ENCODE measurements around the gene ELL. TPM values are rescaled to one million over a fixed set of nuclear protein-coding genes. Genes with fewer than 3 reads are reported as not detected.

Gene ELL
- total RNA-seq, 2 experiments from 2014 or later = 46.2 to 46.8 TPM

GRCh38 chr19:18439025-18439909 is 82.6 kb downstream of the ELL start:
- no peak for TF ChIP-seq CTCF (IDR thresholded peaks at IDR 0.05)
- CTCF ChIA-PET = interaction anchor here (1.1 to 3.1 kb wide), 3 partner anchors 12 to 51 kb away, joined by 3 to 10 read pairs (median 8); partner anchors contain the start of gene SSBP4
- peaks cover 0 to 8% of the 10 kb centered on the region in 2 experiments for H3K9me3 ChIP-seq (ENCODE audit: control insufficient read depth in 1 of 2, insufficient read depth in 1 of 2, low read length in 2 of 2)
- peak overlapping the region; percentile 71 for H3K4me3 Mint-ChIP-seq
- no peaks in the 10 kb centered on the region for H3K27me3 ChIP-seq (ENCODE audit: control insufficient read depth in 1 of 2, insufficient read depth in 2 of 2, low read length in 2 of 2)
- no peak overlapping the region for H3K4me3 ChIP-seq (ENCODE audit: low read length)
- intact Hi-C loops (cut with DNase I, micrococcal nuclease) = no loop called here
- no peaks in the 10 kb centered on the region for H3K9me3 Mint-ChIP-seq
- H3K4me1 Mint-ChIP-seq (ENCODE audit: low read depth) = peaks cover 38% of the 10 kb centered on the region
- DNase-seq = peak in 1 of 14 experiments; percentile 47
- peaks cover 17% of the 10 kb centered on the region for H3K36me3 Mint-ChIP-seq (ENCODE audit: low read depth)
- no peaks in the 10 kb centered on the region for H3K27me3 Mint-ChIP-seq
- no peak for ATAC-seq (ENCODE audit: poor library complexity)
- POLR2A ChIA-PET = interaction anchor here (2.1 kb wide), 1 partner anchor 20 kb away, joined by 10 read pairs; the partner anchor contains the start of gene SSBP4
- peaks cover 48% of the 10 kb centered on the region for H3K4me1 ChIP-seq (ENCODE audit: insufficient read depth, low read length)
- peak overlapping the region; percentile 81 for H3K27ac Mint-ChIP-seq
- peaks cover 13% of the 10 kb centered on the region for H3K36me3 ChIP-seq (ENCODE audit: insufficient read depth, low read length)
- no peak overlapping the region for H3K27ac ChIP-seq (ENCODE audit: low read depth in 1 of 2, low read length in 2 of 2)

GRCh38 chr19:18438331-18439024 is 83.4 kb downstream of the ELL start:
- Histone ChIP-seq H3K9me3 (ENCODE audit: control insufficient read depth in 1 of 2, insufficient read depth in 1 of 2, low read length in 2 of 2) (peaks cover 0 to 8% of the 10 kb centered on the region in 2 experiments), H3K27me3 (ENCODE audit: control insufficient read depth in 1 of 2, insufficient read depth in 2 of 2, low read length in 2 of 2) (no peaks in the 10 kb centered on the region), H3K27ac (ENCODE audit: low read depth in 1 of 2, low read length in 2 of 2) (no peak overlapping the region), H3K4me3 (ENCODE audit: low read length) (peak overlapping the region; percentile 68), H3K36me3 (ENCODE audit: insufficient read depth, low read length) (peaks cover 6% of the 10 kb centered on the region), H3K4me1 (ENCODE audit: insufficient read depth, low read length) (peaks cover 52% of the 10 kb centered on the region)
- Mint-ChIP-seq H3K4me1 (ENCODE audit: low read depth) (peaks cover 41% of the 10 kb centered on the region), H3K27ac (no peak overlapping the region), H3K4me3 (peak overlapping the region; percentile 71), H3K36me3 (ENCODE audit: low read depth) (peaks cover 11% of the 10 kb centered on the region), H3K9me3 (no peaks in the 10 kb centered on the region), H3K27me3 (no peaks in the 10 kb centered on the region)
- ChIA-PET POLR2A (interaction anchor here (0.6 kb wide), 1 partner anchor 263 kb away, joined by 5 read pairs; no protein-coding TSS in a partner anchor), CTCF (interaction anchor here (1.1 to 3.1 kb wide), 2 partner anchors 20 to 50 kb away, joined by 3 to 10 read pairs; partner anchors contain the start of gene SSBP4)
- intact Hi-C loops (cut with DNase I, micrococcal nuclease) = no loop called here
- no peak for TF ChIP-seq CTCF (IDR thresholded peaks at IDR 0.05)
- ATAC-seq (ENCODE audit: poor library complexity) = no peak
- peak in 1 of 14 experiments; percentile 58 for DNase-seq

Measured in CD4-positive, alpha-beta T cell (primary cell).